ENCODE data around the gene WDFY4. TPM values are rescaled to one million over a fixed set of nuclear protein-coding genes. Genes with fewer than 3 reads are reported as not detected.

The WDFY4 gene
- total and polyA plus RNA-seq, 2 of the 13 experiments (the other 11 are each of a cell fraction or from before 2014, with no cell fraction given) = not detected

DNA sequence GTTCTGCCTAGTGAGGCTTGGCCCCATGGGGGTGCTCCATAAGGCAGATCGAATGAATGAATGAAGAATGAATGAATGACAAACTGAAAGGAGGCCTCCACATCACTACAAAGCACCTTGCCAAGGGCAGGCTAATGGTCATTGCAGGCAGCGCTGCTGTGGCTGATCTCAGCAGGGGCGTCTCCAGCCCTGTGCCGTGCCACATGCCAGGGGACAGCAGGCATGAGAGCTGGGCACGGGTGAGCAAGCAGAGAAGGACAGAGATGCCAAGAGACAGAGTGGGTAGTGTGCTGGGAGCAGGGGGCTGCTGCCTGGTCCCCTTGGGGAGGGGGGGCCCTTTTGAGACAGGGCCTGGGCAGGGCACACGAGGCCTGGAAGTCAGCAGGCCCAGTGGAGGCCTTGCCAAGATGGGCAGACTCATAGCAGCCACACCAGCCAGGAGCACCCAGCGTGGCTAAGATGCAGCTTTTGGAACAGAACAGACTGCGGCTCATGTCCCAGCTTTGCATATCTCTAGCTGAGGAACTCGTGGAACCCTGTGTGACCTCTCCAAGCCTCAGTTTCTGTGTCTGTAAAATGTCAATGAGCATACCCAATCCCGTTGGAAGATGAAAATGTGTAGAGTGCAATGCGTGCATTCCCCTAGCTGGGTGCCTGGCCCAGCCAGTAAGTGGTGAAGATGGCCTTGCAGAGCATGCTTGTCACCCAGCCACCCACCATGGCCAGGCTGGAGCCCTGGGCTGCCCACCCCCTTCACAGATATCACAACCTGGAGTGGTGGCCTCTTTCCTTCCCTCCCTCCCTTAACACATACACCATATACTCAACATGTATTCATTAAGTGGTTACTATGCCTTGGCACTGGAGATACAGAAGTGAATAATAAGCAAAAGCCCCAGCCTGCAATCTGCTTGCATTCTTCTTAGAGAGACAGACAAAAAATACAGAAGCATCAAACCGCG, 316.0 kb downstream of the WDFY4 start:
- ATAC-seq (no peak), FAIRE-seq (no peak), DNase-seq (ENCODE audit: low spot score) (no peak)
- no peaks in the 10 kb centered on the region for H4K20me1 ChIP-seq (ENCODE audit: insufficient read depth, low read length)
- no peaks in the 10 kb centered on the region for H3K27me3 ChIP-seq (ENCODE audit: control insufficient read depth in 1 of 2, insufficient read depth in 2 of 2, low read length in 2 of 2)
- no peaks in the 10 kb centered on the region for H3K36me3 ChIP-seq (replicated peaks in 1 of 2; ENCODE audit: control insufficient read depth in 1 of 2, insufficient read depth in 2 of 2, low read length in 2 of 2)
- CTCF ChIA-PET (ENCODE audit: low intra/inter-chr PET ratio, low total read pairs) = interaction anchor here (0.7 kb wide), 1 partner anchor 163 kb away, joined by 4 read pairs; no protein-coding TSS in a partner anchor
- H3K9me3 ChIP-seq (ENCODE audit: low read length) = no peaks in the 10 kb centered on the region
- BruUV-seq (replicated peaks) = no TSS peak
- TF ChIP-seq LCORL (IDR thresholded peaks at IDR 0.05) (no peak), LCORL (CRISPR knock-in tag; IDR thresholded peaks at IDR 0.05) (no peak), ZNF687 (CRISPR knock-in tag; IDR thresholded peaks at IDR 0.05) (no peak), ZNF747 (CRISPR knock-in tag; IDR thresholded peaks at IDR 0.05; ENCODE audit: borderline replicate concordance) (no peak), ZNF788 (CRISPR knock-in tag; IDR thresholded peaks at IDR 0.05; ENCODE audit: borderline replicate concordance) (no peak), ZNF33B (CRISPR knock-in tag; IDR thresholded peaks at IDR 0.05) (no peak), ZNF30 (CRISPR knock-in tag; IDR thresholded peaks at IDR 0.05) (no peak), RARA (CRISPR knock-in tag; IDR thresholded peaks at IDR 0.05) (no peak), ZNF207 (IDR thresholded peaks at IDR 0.05; ENCODE audit: borderline replicate concordance) (no peak)
- H3K27ac ChIP-seq (ENCODE audit: extremely low read length, insufficient read depth, low read length) = no peak overlapping the region
- POLR2A ChIA-PET = no interaction called here
- no peak overlapping the region for H2AFZ ChIP-seq (ENCODE audit: low read length)
- no peak overlapping the region for H3K4me3 ChIP-seq (replicated peaks in 1 of 3; ENCODE audit: insufficient read depth in 1 of 3, low read depth in 2 of 3, low read length in 3 of 3)
- no peaks in the 10 kb centered on the region for H3K4me1 ChIP-seq (ENCODE audit: insufficient read depth, low read length)
- in situ Hi-C loops (cut with HindIII; ENCODE audit: extremely low pct_ligation_motif_present, low pct_unique_long_range_greater_than_20kb) = no loop called here
- no peak overlapping the region for H3K9ac ChIP-seq (ENCODE audit: insufficient read depth, low read depth, low read length)
- intact Hi-C loops (cut with micrococcal nuclease; ENCODE audit: unreplicated experiment) = no loop called here
- no peaks in the 10 kb centered on the region for H3K79me2 ChIP-seq (ENCODE audit: insufficient read depth, low read length)
- no peak overlapping the region for H3K4me2 ChIP-seq (ENCODE audit: low read depth, low read length)
- WGBS (ENCODE audit: low lambda C conversion rate) = 21% methylated on average over 10 of the region's 13 CpGs

Data from HepG2 (cell line).